AG04449 (cell line): ENCODE results near the gene CYP4F12.

ENCODE experiments used
- CTCF ChIA-PET: fragments of 350-600 bp; formaldehyde crosslinking; extraction: SDS; loops from one replicate; lab custom pipeline; 2021; ENCODE audit warnings: antibody characterized with exemption; lab: Yijun Ruan, JAX
- POLR2A ChIA-PET: fragments of 400-600, 350-600 bp; formaldehyde crosslinking; extraction: SDS; loops from one replicate; lab custom pipeline; 2020; ENCODE audit warnings: antibody characterized with exemption, inconsistent platforms; lab: Yijun Ruan, JAX
- DNase-seq: peaks from one replicate; pipeline ENCODE4 v3.0.0-alpha.2; 2010; ENCODE audit warnings: low read depth, low spot score
- H3K4me3 ChIP-seq: 2 replicates; pipeline ENCODE4 v1.5.1; 2011; ENCODE audit warnings: low read depth, mild to moderate bottlenecking, control low read depth, low read length
- TF ChIP-seq, protein P1 (sequence below): IDR thresholded peaks from one replicate; pipeline ENCODE4 v1.5.1; 2011; ENCODE audit warnings: mild to moderate bottlenecking, moderate library complexity, low read length, control low read depth, inconsistent platforms; ENCODE audit not compliant: insufficient read depth; ENCODE audit errors: missing control alignments

The CYP4F12 gene

GRCh38 chr19:15633082-15633835 is 39.6 kb upstream of the CYP4F12 start:
- no peak overlapping the region for H3K4me3 ChIP-seq
- POLR2A ChIA-PET: no interaction called here
- TF ChIP-seq, protein P1, sequence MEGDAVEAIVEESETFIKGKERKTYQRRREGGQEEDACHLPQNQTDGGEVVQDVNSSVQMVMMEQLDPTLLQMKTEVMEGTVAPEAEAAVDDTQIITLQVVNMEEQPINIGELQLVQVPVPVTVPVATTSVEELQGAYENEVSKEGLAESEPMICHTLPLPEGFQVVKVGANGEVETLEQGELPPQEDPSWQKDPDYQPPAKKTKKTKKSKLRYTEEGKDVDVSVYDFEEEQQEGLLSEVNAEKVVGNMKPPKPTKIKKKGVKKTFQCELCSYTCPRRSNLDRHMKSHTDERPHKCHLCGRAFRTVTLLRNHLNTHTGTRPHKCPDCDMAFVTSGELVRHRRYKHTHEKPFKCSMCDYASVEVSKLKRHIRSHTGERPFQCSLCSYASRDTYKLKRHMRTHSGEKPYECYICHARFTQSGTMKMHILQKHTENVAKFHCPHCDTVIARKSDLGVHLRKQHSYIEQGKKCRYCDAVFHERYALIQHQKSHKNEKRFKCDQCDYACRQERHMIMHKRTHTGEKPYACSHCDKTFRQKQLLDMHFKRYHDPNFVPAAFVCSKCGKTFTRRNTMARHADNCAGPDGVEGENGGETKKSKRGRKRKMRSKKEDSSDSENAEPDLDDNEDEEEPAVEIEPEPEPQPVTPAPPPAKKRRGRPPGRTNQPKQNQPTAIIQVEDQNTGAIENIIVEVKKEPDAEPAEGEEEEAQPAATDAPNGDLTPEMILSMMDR: no peak
- CTCF ChIA-PET: interaction anchor here (0.9 kb wide), 1 partner anchor 552 kb away, joined by 3 read pairs; the partner anchor contains the start of gene FAM32A
- DNase-seq: no peak

DNA sequence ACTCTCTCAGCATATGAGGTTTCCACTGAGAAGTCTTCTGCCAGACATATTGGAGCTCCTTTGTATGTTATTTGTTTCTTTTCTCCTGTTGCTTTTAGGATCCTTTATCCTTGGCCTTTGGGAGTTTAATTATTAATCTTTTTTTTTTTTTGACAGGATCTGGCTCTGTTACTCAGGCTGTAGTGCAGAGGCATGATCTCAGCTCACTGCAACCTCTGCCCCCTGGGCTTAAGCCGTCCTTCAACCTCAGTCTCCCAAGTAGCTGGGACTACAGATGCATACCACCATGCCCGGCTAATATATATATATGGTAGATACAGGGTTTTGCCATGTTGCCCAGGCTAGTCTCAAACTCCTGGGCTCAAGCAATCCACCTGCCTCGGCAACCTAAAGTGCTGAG is 38.8 kb upstream of the CYP4F12 start:
- H3K4me3 ChIP-seq: no peak overlapping the region
- POLR2A ChIA-PET: no interaction called here
- TF ChIP-seq, protein P1: no peak
- CTCF ChIA-PET: no interaction called here
- no peak for DNase-seq

DNA sequence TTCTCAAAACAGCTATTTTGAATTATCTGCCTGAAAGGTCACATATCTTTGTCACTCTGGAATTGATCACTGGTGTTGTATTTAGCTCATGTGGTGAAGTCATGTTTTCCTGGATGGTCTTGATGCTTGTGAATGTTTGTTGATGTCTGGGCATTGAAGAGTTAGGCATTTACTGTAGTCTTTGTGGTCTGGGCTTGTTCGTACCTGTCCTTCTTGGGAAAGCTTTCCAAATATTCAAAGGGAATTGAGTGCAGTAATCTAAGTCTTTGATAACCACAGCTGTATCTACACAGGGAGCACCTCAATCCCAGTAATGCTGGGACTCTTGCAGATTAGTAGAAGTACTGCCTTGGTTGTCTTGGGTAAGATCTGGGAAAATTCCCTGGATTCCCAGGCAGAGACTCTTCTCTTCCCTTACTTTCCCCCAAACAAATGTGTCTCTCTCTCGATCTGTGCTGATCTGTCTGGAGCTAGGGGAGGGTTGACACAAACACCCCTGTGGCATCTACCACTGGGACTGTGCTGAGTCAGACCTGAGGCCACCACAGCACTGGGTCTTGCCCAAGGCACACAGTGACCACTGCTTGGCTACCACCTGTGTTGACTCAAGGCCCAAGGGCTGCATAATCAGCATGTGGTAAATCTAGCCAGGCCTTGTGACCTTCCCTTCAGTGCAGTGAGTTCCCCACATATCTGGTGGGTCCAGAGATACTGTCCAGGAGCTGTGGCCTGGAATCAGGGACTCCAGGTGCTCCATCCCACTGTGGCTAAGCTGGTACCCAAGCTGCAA is 37.7 kb upstream of the CYP4F12 start:
- no peak overlapping the region for H3K4me3 ChIP-seq
- TF ChIP-seq, protein P1: no peak
- POLR2A ChIA-PET: no interaction called here
- CTCF ChIA-PET: no interaction called here
- DNase-seq: no peak

DNA sequence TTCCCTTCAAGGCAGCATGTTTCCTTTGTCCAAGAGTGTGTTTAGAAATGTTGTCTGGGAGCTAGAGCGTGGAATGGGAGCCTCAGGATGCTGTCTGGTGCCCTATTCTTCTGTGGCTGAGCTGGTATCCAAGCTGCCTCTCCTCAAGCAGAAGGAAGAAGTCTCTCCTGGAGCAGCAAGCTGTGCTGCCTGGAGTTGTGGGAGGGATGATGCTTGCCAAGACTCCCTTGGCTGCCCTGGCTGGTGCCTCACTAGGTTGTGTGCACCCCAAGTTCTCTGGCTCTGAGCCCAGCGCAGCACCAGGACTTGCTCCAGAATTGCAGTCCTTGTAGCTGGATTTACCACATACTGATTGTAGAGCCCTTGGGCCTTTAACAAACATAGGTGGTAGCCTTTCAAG is 36.9 kb upstream of the CYP4F12 start:
- TF ChIP-seq, protein P1: no peak
- CTCF ChIA-PET: no interaction called here
- POLR2A ChIA-PET: no interaction called here
- DNase-seq: no peak
- no peak overlapping the region for H3K4me3 ChIP-seq

- TF ChIP-seq, protein P1: no peak
- POLR2A ChIA-PET: no interaction called here
- CTCF ChIA-PET: no interaction called here
- DNase-seq: no peak
- no peak overlapping the region for H3K4me3 ChIP-seq
Observed at GRCh38 chr19:15639596-15639995, 33.3 kb upstream of the CYP4F12 start.

DNA sequence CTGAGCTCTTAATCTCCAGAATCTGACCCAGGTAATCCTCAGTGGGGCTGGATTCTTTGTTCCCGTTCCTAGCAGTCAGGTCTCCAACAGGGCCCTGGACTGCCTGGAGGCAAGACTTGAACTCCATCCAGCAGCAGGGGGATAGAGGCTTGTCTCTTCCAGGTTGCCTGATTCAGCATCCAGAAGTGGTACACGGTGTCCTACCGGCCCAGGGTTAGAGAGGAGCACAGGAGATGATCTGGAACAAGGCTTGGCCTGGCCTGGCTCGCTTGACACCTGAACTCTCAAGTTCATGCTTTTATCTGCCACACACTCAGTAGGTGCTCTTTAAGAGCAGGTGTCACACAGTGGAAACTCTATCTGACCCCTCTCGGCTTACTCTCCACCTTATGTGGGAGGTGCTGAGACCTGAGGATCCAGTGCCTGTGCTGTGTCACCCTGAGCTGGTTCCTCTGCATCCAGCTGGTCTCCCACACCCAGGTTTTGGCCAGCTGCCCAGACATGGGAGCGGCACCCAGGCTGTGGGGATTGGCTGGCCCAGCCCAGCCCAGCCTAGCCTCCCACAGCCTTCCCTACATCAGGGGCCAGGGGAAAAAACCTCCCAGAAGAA is 32.5 kb upstream of the CYP4F12 start, which contains the start of gene CYP4F3:
Gene CYP4F3 (plus strand): TSS at position 604 of the 610 bp plus-strand sequence. CDS start 519 bp downstream, outside the sequence.
- H3K4me3 ChIP-seq: no peak within 1 kb of the TSS
- no peak for DNase-seq
- TF ChIP-seq, protein P1: no peak
- CTCF ChIA-PET: no interaction called here
- POLR2A ChIA-PET: no interaction called here
